ENCODE measurements around the gene UNC79.
"Not testable (repeated sequence)": the region's sequence is repeated elsewhere in the genome, so short reads cannot be mapped to it uniquely, and the experiment has no call there.

The UNC79 gene

GRCh38 chr14:93480867-93481266 lies 50.1 kb downstream of the UNC79 start:
- no peaks in the 10 kb centered on the region for H3K9me3 ChIP-seq (ENCODE audit: control insufficient read depth, low read length)
- no peaks in the 10 kb centered on the region for H3K36me3 ChIP-seq (ENCODE audit: control insufficient read depth, insufficient read depth, low read length)
- no peak overlapping the region for H3K9ac ChIP-seq
- no peak overlapping the region for H3K4me3 ChIP-seq (ENCODE audit: low read depth, low read length)
- H3K4me1 ChIP-seq: no peaks in the 10 kb centered on the region
- no peak for TF ChIP-seq CTCF (IDR thresholded peaks at IDR 0.05)
- no peak overlapping the region for H2AFZ ChIP-seq
- H3K79me2 ChIP-seq: no peaks in the 10 kb centered on the region
- H3K4me2 ChIP-seq (ENCODE audit: low read length): no peak overlapping the region
- no peaks in the 10 kb centered on the region for H3K27me3 ChIP-seq (ENCODE audit: control insufficient read depth, insufficient read depth, low read length)
- no peak overlapping the region for H3K27ac ChIP-seq

- no peak overlapping the region for H3K4me3 ChIP-seq (ENCODE audit: low read depth, low read length)
- H3K4me2 ChIP-seq (ENCODE audit: low read length): no peak overlapping the region
- H3K9me3 ChIP-seq (ENCODE audit: control insufficient read depth, low read length): no peaks in the 10 kb centered on the region
- H3K36me3 ChIP-seq (ENCODE audit: control insufficient read depth, insufficient read depth, low read length): no peaks in the 10 kb centered on the region
- H3K27ac ChIP-seq: no peak overlapping the region
- H3K4me1 ChIP-seq: no peaks in the 10 kb centered on the region
- no peak overlapping the region for H3K9ac ChIP-seq
- no peak overlapping the region for H2AFZ ChIP-seq
- H3K27me3 ChIP-seq (ENCODE audit: control insufficient read depth, insufficient read depth, low read length): no peaks in the 10 kb centered on the region
- H3K79me2 ChIP-seq: no peaks in the 10 kb centered on the region
- TF ChIP-seq CTCF (IDR thresholded peaks at IDR 0.05): no peak
Observed at GRCh38 chr14:93481758-93482157, 51.0 kb downstream of the UNC79 start.

- H3K27ac ChIP-seq: no peak overlapping the region
- no peak overlapping the region for H2AFZ ChIP-seq
- no peaks in the 10 kb centered on the region for H3K36me3 ChIP-seq (ENCODE audit: control insufficient read depth, insufficient read depth, low read length)
- no peaks in the 10 kb centered on the region for H3K27me3 ChIP-seq (ENCODE audit: control insufficient read depth, insufficient read depth, low read length)
- H3K79me2 ChIP-seq: peaks cover 6% of the 10 kb centered on the region
- TF ChIP-seq CTCF (IDR thresholded peaks at IDR 0.05): no peak
- H3K9me3 ChIP-seq (ENCODE audit: control insufficient read depth, low read length): no peaks in the 10 kb centered on the region
- H3K4me1 ChIP-seq: no peaks in the 10 kb centered on the region
- H3K4me2 ChIP-seq (ENCODE audit: low read length): no peak overlapping the region
- H3K9ac ChIP-seq: no peak overlapping the region
- no peak overlapping the region for H3K4me3 ChIP-seq (ENCODE audit: low read depth, low read length)
Observed at GRCh38 chr14:93490001-93490400, 59.3 kb downstream of the UNC79 start.

GRCh38 chr14:93493054-93493453 lies 62.3 kb downstream of the UNC79 start:
- Histone ChIP-seq H3K27me3 (ENCODE audit: control insufficient read depth, insufficient read depth, low read length) (no peaks in the 10 kb centered on the region), H3K9ac (no peak overlapping the region), H3K79me2 (peaks cover 6% of the 10 kb centered on the region), H3K4me3 (ENCODE audit: low read depth, low read length) (no peak overlapping the region), H3K9me3 (ENCODE audit: control insufficient read depth, low read length) (no peaks in the 10 kb centered on the region), H3K36me3 (ENCODE audit: control insufficient read depth, insufficient read depth, low read length) (no peaks in the 10 kb centered on the region), H3K4me2 (ENCODE audit: low read length) (no peak overlapping the region), H2AFZ (no peak overlapping the region), H3K4me1 (no peaks in the 10 kb centered on the region), H3K27ac (no peak overlapping the region)
- TF ChIP-seq CTCF (IDR thresholded peaks at IDR 0.05): no peak

GRCh38 chr14:93493622-93494021 lies 62.9 kb downstream of the UNC79 start:
- H3K79me2 ChIP-seq; H3K4me1 ChIP-seq; H3K27ac ChIP-seq; H3K36me3 ChIP-seq (ENCODE audit: control insufficient read depth, insufficient read depth, low read length); H3K9me3 ChIP-seq (ENCODE audit: control insufficient read depth, low read length); H3K4me3 ChIP-seq (ENCODE audit: low read depth, low read length); H2AFZ ChIP-seq; H3K4me2 ChIP-seq (ENCODE audit: low read length); H3K27me3 ChIP-seq (ENCODE audit: control insufficient read depth, insufficient read depth, low read length); H3K9ac ChIP-seq: not testable (repeated sequence)
